IgD-negative memory B cell (primary cell): ENCODE results near the gene ZNF513. TPM values are rescaled to one million over a fixed set of nuclear protein-coding genes. Genes with fewer than 3 reads are reported as not detected.
A peak's percentile ranks its signal among the peaks of the same experiment; 100 is the strongest.

Experiments used
- H3K27ac Mint-ChIP-seq, 3 donors: one replicate each; pipeline ENCODE4 v1.8.0; 2020 to 2022; ENCODE audit warnings: mild to moderate bottlenecking in 3 of 3, mixed read lengths in 3 of 3, moderate library complexity in 1 of 3
- H3K27me3 Mint-ChIP-seq: one replicate; pipeline ENCODE4 v1.8.0; 2021; ENCODE audit warnings: mixed read lengths
- H3K36me3 Mint-ChIP-seq: one replicate; pipeline ENCODE4 v1.8.0; 2020; ENCODE audit warnings: mild to moderate bottlenecking, mixed read lengths
- H3K4me1 Mint-ChIP-seq, 3 donors: one replicate each; pipeline ENCODE4 v1.8.0; 2020 to 2022; ENCODE audit warnings: mixed read lengths in 3 of 3, mild to moderate bottlenecking in 1 of 3
- H3K4me3 Mint-ChIP-seq, 4 donors: one replicate each; pipeline ENCODE4 v1.8.0; 2020 to 2022; ENCODE audit warnings: mild to moderate bottlenecking in 4 of 4, mixed read lengths in 4 of 4, moderate library complexity in 3 of 4
- H3K9me3 Mint-ChIP-seq, 3 donors: one replicate each; pipeline ENCODE4 v1.8.0; 2020 to 2021; ENCODE audit warnings: mixed read lengths in 3 of 3, mild to moderate bottlenecking in 1 of 3
- polyA plus RNA-seq: library from polyadenylated mRNA; unstranded; fragments of 300-500 nt; fragmentation: Illumina TruSeq; gene quantifications from one replicate; pipeline ENCODE4 v1.2.3, GENCODE V29; 2021

ZNF513 gene
- polyA plus RNA-seq, 1 donor from 2014 or later = 4.8 TPM

- Mint-ChIP-seq H3K36me3 (no peaks in the 10 kb centered on the region), H3K4me1 (peaks cover 18 to 25% (median 23%) of the 10 kb centered on the region in 3 donors), H3K27ac (peak overlapping the region; percentile 67 to 83 (median 69)), H3K9me3 (peaks cover 0 to 1% (median 0%) of the 10 kb centered on the region in 3 donors), H3K27me3 (peaks cover 2% of the 10 kb centered on the region), H3K4me3 (peak overlapping the region; percentile 88 to 96 (median 94))
These were observed 27.4 kb upstream of the ZNF513 start for GRCh38 chr2:27407798-27408491.

- Mint-ChIP-seq H3K4me1 (peaks cover 11 to 22% (median 18%) of the 10 kb centered on the region in 3 donors), H3K27ac (peak overlapping the region in 2 of 3 donors; percentile 39 to 79)
These were observed 20.0 kb upstream of the ZNF513 start for GRCh38 chr2:27400348-27401135.

GRCh38 chr2:27398962-27399361 is 18.4 kb upstream of the ZNF513 start:
- peak overlapping the region in 2 of 4 donors; percentile 10 to 46 for H3K4me3 Mint-ChIP-seq
- no peak overlapping the region for H3K27ac Mint-ChIP-seq
- H3K9me3 Mint-ChIP-seq = no peaks in the 10 kb centered on the region
- peaks cover 11 to 21% (median 18%) of the 10 kb centered on the region in 3 donors for H3K4me1 Mint-ChIP-seq
- peaks cover 11% of the 10 kb centered on the region for H3K36me3 Mint-ChIP-seq
- no peaks in the 10 kb centered on the region for H3K27me3 Mint-ChIP-seq

More at GRCh38 chr2:27400348-27401135, 20.0 kb upstream of the ZNF513 start:
- H3K9me3 Mint-ChIP-seq = no peaks in the 10 kb centered on the region
- H3K36me3 Mint-ChIP-seq = peaks cover 9% of the 10 kb centered on the region
- no peak overlapping the region for H3K4me3 Mint-ChIP-seq
- no peaks in the 10 kb centered on the region for H3K27me3 Mint-ChIP-seq

- Mint-ChIP-seq H3K27me3 (no peaks in the 10 kb centered on the region), H3K4me3 (no peak overlapping the region), H3K4me1 (peaks cover 4 to 16% (median 15%) of the 10 kb centered on the region in 3 donors), H3K9me3 (no peaks in the 10 kb centered on the region), H3K27ac (no peak overlapping the region), H3K36me3 (peaks cover 9% of the 10 kb centered on the region)
These were observed 12.7 kb upstream of the ZNF513 start for GRCh38 chr2:27393225-27393624.

- Mint-ChIP-seq H3K4me1 (peaks cover 0 to 13% (median 6%) of the 10 kb centered on the region in 3 donors), H3K27ac (no peak overlapping the region), H3K36me3 (peaks cover 3% of the 10 kb centered on the region), H3K4me3 (no peak overlapping the region), H3K27me3 (no peaks in the 10 kb centered on the region), H3K9me3 (no peaks in the 10 kb centered on the region)
These were observed 10.5 kb upstream of the ZNF513 start for GRCh38 chr2:27390822-27391679.

- no peaks in the 10 kb centered on the region for H3K27me3 Mint-ChIP-seq
- H3K27ac Mint-ChIP-seq = peak overlapping the region; percentile 91 to 96 (median 93)
- no peaks in the 10 kb centered on the region for H3K9me3 Mint-ChIP-seq
- H3K36me3 Mint-ChIP-seq = peaks cover 2% of the 10 kb centered on the region
- H3K4me1 Mint-ChIP-seq = peaks cover 9 to 23% (median 18%) of the 10 kb centered on the region in 3 donors
- peak overlapping the region; percentile 63 to 91 (median 82) for H3K4me3 Mint-ChIP-seq
These were observed 1.1 kb upstream of the ZNF513 start for GRCh38 chr2:27381577-27382181.

- no peaks in the 10 kb centered on the region for H3K27me3 Mint-ChIP-seq
- H3K27ac Mint-ChIP-seq = peak overlapping the region; percentile 90 to 96 (median 91)
- H3K9me3 Mint-ChIP-seq = no peaks in the 10 kb centered on the region
- peaks cover 9 to 23% (median 18%) of the 10 kb centered on the region in 3 donors for H3K4me1 Mint-ChIP-seq
- peaks cover 2% of the 10 kb centered on the region for H3K36me3 Mint-ChIP-seq
- peak overlapping the region; percentile 79 to 95 (median 88) for H3K4me3 Mint-ChIP-seq
These were observed 503 bp downstream of the ZNF513 start for GRCh38 chr2:27379836-27380625.

- Mint-ChIP-seq H3K36me3 (peaks cover 2% of the 10 kb centered on the region), H3K4me1 (peaks cover 9 to 23% (median 18%) of the 10 kb centered on the region in 3 donors), H3K27ac (peak overlapping the region; percentile 0 to 91 (median 90)), H3K27me3 (no peaks in the 10 kb centered on the region), H3K9me3 (no peaks in the 10 kb centered on the region), H3K4me3 (peak overlapping the region; percentile 79 to 95 (median 88))
These were observed 1.1 kb downstream of the ZNF513 start for GRCh38 chr2:27379383-27379835.

- no peaks in the 10 kb centered on the region for H3K27me3 Mint-ChIP-seq
- no peaks in the 10 kb centered on the region for H3K9me3 Mint-ChIP-seq
- H3K27ac Mint-ChIP-seq = peak overlapping the region in 2 of 3 donors; percentile 90 to 91
- H3K4me1 Mint-ChIP-seq = peaks cover 9 to 23% (median 18%) of the 10 kb centered on the region in 3 donors
- peaks cover 2% of the 10 kb centered on the region for H3K36me3 Mint-ChIP-seq
- H3K4me3 Mint-ChIP-seq = peak overlapping the region in 1 of 4 donors; percentile 79
These were observed 1.7 kb downstream of the ZNF513 start for GRCh38 chr2:27378809-27379290.

GRCh38 chr2:27378096-27378808 is 2.3 kb downstream of the ZNF513 start:
- Mint-ChIP-seq H3K4me3 (peak overlapping the region in 2 of 4 donors; percentile 12 to 76), H3K27me3 (no peaks in the 10 kb centered on the region), H3K36me3 (peaks cover 2% of the 10 kb centered on the region), H3K27ac (peak overlapping the region in 1 of 3 donors; percentile 77), H3K9me3 (no peaks in the 10 kb centered on the region), H3K4me1 (peaks cover 12 to 23% (median 18%) of the 10 kb centered on the region in 3 donors)

- Mint-ChIP-seq H3K27me3 (no peaks in the 10 kb centered on the region), H3K4me3 (peak overlapping the region in 1 of 4 donors; percentile 76), H3K36me3 (peaks cover 2% of the 10 kb centered on the region), H3K27ac (peak overlapping the region in 1 of 3 donors; percentile 77), H3K9me3 (no peaks in the 10 kb centered on the region), H3K4me1 (peaks cover 16 to 26% (median 21%) of the 10 kb centered on the region in 3 donors)
These were observed 2.9 kb downstream of the ZNF513 start for GRCh38 chr2:27377618-27378095.

GRCh38 chr2:27376866-27377617 is 3.5 kb downstream of the ZNF513 start:
- Mint-ChIP-seq H3K36me3 (peaks cover 2% of the 10 kb centered on the region), H3K27me3 (no peaks in the 10 kb centered on the region), H3K9me3 (no peaks in the 10 kb centered on the region), H3K4me1 (peaks cover 18 to 30% (median 27%) of the 10 kb centered on the region in 3 donors), H3K27ac (no peak overlapping the region), H3K4me3 (peak overlapping the region in 2 of 4 donors; percentile 69 to 75)
